Right ventricle myocardium inferior (tissue), 1 donor: ENCODE measurements around the gene CTNNA3. TPM values are rescaled to one million over a fixed set of nuclear protein-coding genes. Genes with fewer than 3 reads are reported as not detected.

Experiments
- ATAC-seq: fragments of 200-7000 bp; cut with Tn5 transposase; one replicate; pipeline ENCODE4 v1.9.1; 2020; ENCODE audit warnings: mild to moderate bottlenecking, moderate library complexity
- DNase-seq: peaks from one replicate; pipeline ENCODE4 v3.0.0; 2021; ENCODE audit errors: missing footprints
- intact Hi-C: fragments of 100-400 bp; cut with DNase I; formaldehyde crosslinking; loops from one replicate; pipeline ENCODE4 v1.11.0; 2022
- total RNA-seq: library from RNA; stranded (reverse); fragmentation: NEBNext Ultra II Directional; extraction: Animal tissue kit (Norgen Biotek cat#: 25700); gene quantifications from one replicate; pipeline ENCODE4 v1.2.1, GENCODE V29; 2021
- donor health status: DM: no; HTN: yes; CAD: no; lungs with severe emphysema.

Gene CTNNA3
- total RNA-seq, 1 donor from 2014 or later = 120 TPM

DNA sequence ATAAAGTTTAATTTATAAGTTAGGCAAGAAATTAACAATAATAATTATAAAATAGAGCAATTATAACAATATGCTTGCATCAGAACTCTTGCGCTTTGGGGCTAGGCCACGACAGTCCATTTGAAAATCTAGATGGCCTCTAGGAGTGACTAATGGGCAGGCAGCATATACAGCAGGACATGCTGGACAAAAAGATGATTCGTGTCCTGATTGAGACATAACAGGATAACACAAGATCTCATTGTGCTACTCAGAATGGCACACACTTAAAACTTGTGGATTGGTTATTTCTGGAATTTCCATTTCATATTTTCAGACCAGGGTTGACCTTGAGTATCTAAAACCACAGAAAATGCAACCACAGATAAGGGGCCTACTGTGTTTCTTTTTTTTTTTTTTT, 27.5 kb downstream of the CTNNA3 start:
- DNase-seq = no peak
- intact Hi-C loops = loop anchor here (5.0 kb wide), 1 partner anchor 94 kb away; no protein-coding TSS in a partner anchor
- ATAC-seq = no peak

GRCh38 chr10:67667035-67667425, 29.0 kb downstream of the CTNNA3 start:
- intact Hi-C loops = loop anchor here (5.0 kb wide), 1 partner anchor 95 kb away; no protein-coding TSS in a partner anchor
- no peak for DNase-seq
- ATAC-seq = no peak

- peak; percentile 45 for ATAC-seq
Observed at GRCh38 chr10:67666416-67667034, 29.5 kb downstream of the CTNNA3 start.

GRCh38 chr10:67665491-67665890, 30.5 kb downstream of the CTNNA3 start:
- intact Hi-C loops = loop anchor here (2.0 to 5.0 kb wide), 2 partner anchors 31 to 97 kb away; partner anchors contain the start of gene CTNNA3
- DNase-seq = no peak
- ATAC-seq = peak; percentile 85

More at GRCh38 chr10:67666416-67667034, 29.5 kb downstream of the CTNNA3 start:
- DNase-seq = no peak
- intact Hi-C loops = loop anchor here (1.0 to 5.0 kb wide), 2 partner anchors 96 to 114 kb away; no protein-coding TSS in a partner anchor

GRCh38 chr10:67664942-67665341, 31.1 kb downstream of the CTNNA3 start:
- intact Hi-C loops = loop anchor here (2.0 to 5.0 kb wide), 2 partner anchors 32 to 97 kb away; partner anchors contain the start of gene CTNNA3
- no peak for DNase-seq
- ATAC-seq = peak; percentile 60

GRCh38 chr10:67663449-67664087, 32.4 kb downstream of the CTNNA3 start:
- ATAC-seq (no peak), DNase-seq (no peak)
- intact Hi-C loops = loop anchor here (2.0 kb wide), 1 partner anchor 33 kb away; the partner anchor contains the start of gene CTNNA3

DNA sequence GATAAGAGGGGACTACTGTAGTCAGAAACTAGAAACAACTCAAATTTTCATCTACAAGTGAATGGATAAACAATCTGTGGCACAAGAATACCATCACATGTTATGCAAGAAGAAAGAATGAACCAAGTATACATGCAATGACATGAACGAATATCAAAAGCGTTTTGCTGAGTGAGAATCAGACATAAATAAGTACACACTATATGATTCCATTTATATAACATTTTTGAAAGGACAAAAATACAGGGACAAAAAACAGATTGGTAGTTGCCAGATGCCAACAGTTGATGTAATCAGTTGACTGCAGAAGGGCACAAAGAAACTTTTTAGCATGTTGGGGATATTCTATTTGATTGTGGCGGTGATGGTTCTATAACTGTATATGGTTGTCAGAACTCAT, 33.6 kb downstream of the CTNNA3 start:
- DNase-seq (no peak), ATAC-seq (no peak)
- intact Hi-C loops = no loop called here

DNA sequence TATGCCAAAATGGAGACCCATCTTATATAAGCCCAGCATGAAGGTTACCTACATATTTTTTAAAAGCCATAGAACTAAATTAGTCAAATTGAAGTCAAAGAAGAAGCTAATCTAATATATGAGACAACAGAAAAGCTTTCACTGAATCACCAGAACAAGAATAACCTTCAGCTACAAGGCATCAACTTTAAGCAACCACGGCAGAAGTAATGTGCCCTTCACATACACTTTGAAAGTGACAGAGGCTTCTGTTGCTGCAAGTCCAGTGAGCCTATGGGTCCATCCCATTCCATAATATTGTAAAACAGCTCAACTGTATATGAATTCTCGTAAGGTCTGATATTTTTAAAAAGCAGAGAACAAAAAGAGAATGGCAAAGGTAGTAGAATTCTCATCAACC, 36.5 kb downstream of the CTNNA3 start:
- intact Hi-C loops = no loop called here
- DNase-seq (no peak), ATAC-seq (peak; percentile 26)

DNA sequence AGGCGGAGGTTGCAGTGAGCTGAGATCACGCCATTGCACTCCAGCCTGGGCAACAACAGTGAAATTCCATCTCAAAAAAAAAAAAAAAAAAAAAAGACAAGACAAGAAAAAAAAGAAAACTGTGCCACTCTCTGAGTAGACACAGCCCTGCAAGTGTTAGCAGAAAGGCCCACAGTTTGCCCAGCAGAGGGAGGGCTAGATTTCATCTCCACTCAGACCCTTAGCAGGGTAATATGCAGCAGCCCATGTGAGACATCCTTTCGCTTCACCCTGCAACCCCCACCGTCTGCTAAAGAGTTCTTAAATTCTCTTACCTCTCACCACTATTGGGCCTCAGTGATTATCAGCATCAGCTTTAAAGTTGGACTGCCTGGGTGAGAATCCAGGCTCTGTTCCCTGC, 38.2 kb downstream of the CTNNA3 start:
- intact Hi-C loops = no loop called here
- ATAC-seq (peak; percentile 59), DNase-seq (no peak)

DNA sequence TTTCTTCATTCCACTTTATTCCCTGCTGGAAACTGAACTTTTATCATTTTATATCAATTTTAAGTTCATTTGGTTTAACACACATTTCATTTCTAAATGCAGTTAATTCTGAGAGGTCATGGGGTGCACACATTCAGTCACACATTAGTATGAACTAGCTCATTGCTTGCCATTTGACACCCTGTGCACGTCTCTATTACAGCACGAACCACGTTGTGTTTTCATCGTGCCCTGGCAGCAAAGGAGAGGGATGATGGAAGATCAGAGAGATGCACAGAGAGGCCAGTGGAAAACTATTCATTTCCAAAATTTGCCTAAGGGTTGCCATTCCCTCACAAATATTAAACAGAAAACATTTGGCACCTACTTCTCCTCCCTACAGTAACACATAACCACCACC, 45.4 kb downstream of the CTNNA3 start:
- ATAC-seq = no peak
- DNase-seq = no peak
- intact Hi-C loops = no loop called here

DNA sequence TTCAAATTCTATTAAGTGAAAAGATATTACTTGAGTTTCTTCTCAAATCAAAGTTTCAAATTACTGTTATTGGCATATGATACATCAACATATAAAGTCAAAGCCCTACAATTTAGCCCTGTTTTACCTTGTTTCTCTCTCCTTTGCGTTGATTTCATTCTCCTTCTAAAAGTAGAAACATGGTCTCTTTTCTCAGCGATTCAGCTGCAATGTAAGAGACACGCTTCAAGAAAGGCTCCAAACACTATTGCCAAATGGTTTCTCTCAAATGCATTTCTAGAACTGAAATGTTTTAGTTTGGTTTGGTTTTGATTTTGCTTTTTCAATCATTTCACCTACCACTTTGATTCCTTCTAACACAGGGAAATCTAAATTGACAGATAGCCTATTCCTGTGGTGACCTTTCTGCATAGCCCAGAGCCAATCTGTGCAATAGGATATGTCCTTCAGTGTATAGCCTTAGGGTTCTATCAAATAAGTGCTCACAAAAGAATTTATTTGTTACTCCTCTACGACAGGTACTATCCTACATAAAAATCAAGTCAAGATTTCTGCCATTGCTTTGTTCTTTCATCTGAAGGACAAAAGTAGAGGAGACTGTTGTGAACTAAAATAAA, 47.3 kb downstream of the CTNNA3 start:
- ATAC-seq (no peak), DNase-seq (no peak)
- intact Hi-C loops = no loop called here

GRCh38 chr10:67630904-67631303, 65.1 kb downstream of the CTNNA3 start:
- ATAC-seq (no peak), DNase-seq (no peak)
- intact Hi-C loops = no loop called here

GRCh38 chr10:67629461-67629971, 66.5 kb downstream of the CTNNA3 start:
- ATAC-seq (no peak), DNase-seq (no peak)
- intact Hi-C loops = no loop called here

- no peak for ATAC-seq
- DNase-seq = no peak
- intact Hi-C loops = no loop called here
Observed at GRCh38 chr10:67622984-67623383, 73.0 kb downstream of the CTNNA3 start.

GRCh38 chr10:67622511-67622910, 73.5 kb downstream of the CTNNA3 start:
- intact Hi-C loops = no loop called here
- ATAC-seq = no peak
- DNase-seq = no peak

DNA sequence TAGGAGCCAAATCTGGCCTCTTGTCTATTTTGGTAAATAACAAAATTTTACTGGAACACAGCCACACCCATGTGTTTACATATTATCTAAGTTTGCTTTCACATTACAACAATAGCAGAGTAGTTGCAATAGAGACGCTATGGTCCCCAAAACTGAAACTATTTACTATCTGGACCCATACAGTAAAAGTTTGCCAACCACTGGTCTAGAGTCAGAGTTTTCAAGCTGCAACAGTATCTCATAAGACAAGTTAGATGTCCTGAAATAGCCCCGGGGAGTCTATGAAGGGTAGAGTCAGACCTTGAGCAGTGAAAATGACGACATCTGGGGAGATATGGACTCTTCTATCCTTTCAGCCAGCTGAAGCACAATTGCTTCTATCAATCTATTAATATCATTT, 74.2 kb downstream of the CTNNA3 start:
- intact Hi-C loops = no loop called here
- DNase-seq = no peak
- ATAC-seq = no peak

GRCh38 chr10:67618116-67618515, 77.9 kb downstream of the CTNNA3 start:
- ATAC-seq (no peak), DNase-seq (no peak)
- intact Hi-C loops = no loop called here

- ATAC-seq (no peak), DNase-seq (no peak)
- intact Hi-C loops = no loop called here
Observed at GRCh38 chr10:67612577-67613537, 83.1 kb downstream of the CTNNA3 start.

- no peak for DNase-seq
- intact Hi-C loops = no loop called here
- no peak for ATAC-seq
Observed at GRCh38 chr10:67612176-67612575, 83.8 kb downstream of the CTNNA3 start.
